OCI-LY3 (cell line): ENCODE results near the gene ST8SIA1.
A peak's percentile ranks its signal among the peaks of the same experiment; 100 is the strongest.
"Not testable (repeated sequence)": the region's sequence is repeated elsewhere in the genome, so short reads cannot be mapped to it uniquely, and the experiment has no call there.

ENCODE experiments used
- H2AFZ ChIP-seq: fragments of 200-600, 300-600 bp; shearing (Covaris generic); 2 replicates; pipeline ENCODE4 v1.6.0; 2014; ENCODE audit warnings: antibody characterized with exemption, low read depth, low read length
- H3K27ac ChIP-seq: fragments of 200-600, 300-600 bp; sonication (generic); 2 replicates; pipeline ENCODE4 v1.5.1; 2014; ENCODE audit warnings: mild to moderate bottlenecking, low read length, moderate library complexity, mixed read lengths
- H3K27me3 ChIP-seq: fragments of 200-600, 300-600 bp; sonication (generic); 2 replicates; pipeline ENCODE4 v1.6.1; 2014; ENCODE audit warnings: low read depth, low read length, mixed read lengths
- H3K36me3 ChIP-seq: fragments of 200-600, 300-600 bp; sonication (generic); replicated peaks from 2 replicates; pipeline ENCODE3; 2014; ENCODE audit warnings: low read depth, low read length, mixed read lengths
- H3K4me1 ChIP-seq: fragments of 300-600, 200-600 bp; sonication (generic); 2 replicates; pipeline ENCODE4 v1.6.1; 2014; ENCODE audit warnings: low read length, mixed read lengths
- H3K4me2 ChIP-seq: fragments of 200-600, 300-600 bp; sonication (generic); 2 replicates; pipeline ENCODE4 v1.6.1; 2014; ENCODE audit warnings: low read length, mixed read lengths
- H3K4me3 ChIP-seq: fragments of 300-600, 200-600 bp; sonication (generic); 2 replicates; pipeline ENCODE4 v1.5.1; 2014; ENCODE audit warnings: antibody characterized with exemption, mild to moderate bottlenecking, low read length, moderate library complexity
- H3K79me2 ChIP-seq: fragments of 300-600, 200-600 bp; shearing (Covaris generic); 2 replicates; pipeline ENCODE4 v1.6.1; 2014; ENCODE audit warnings: mild to moderate bottlenecking, low read length, mixed read lengths
- H3K9ac ChIP-seq: fragments of 300-600, 200-600 bp; shearing (Covaris generic); 2 replicates; pipeline ENCODE4 v1.6.0; 2014; ENCODE audit warnings: mild to moderate bottlenecking, low read length, moderate library complexity
- H3K9me3 ChIP-seq: fragments of 200-600, 300-600 bp; shearing (Covaris generic); 2 replicates; pipeline ENCODE4 v1.6.1; 2014; ENCODE audit warnings: low read length, mixed read lengths; ENCODE audit not compliant: insufficient read depth
- H4K20me1 ChIP-seq: fragments of 200-600, 300-600 bp; sonication (generic); 2 replicates; pipeline ENCODE4 v1.6.1; 2016; ENCODE audit warnings: low read length, mixed read lengths; ENCODE audit not compliant: insufficient read depth
- EZH2phosphoT487 ChIP-seq: fragments of 200-600 bp; shearing (Covaris generic); IDR thresholded peaks from 2 replicates; pipeline ENCODE4 v1.6.1; 2018; ENCODE audit warnings: antibody characterized with exemption, mixed run types, low read depth
- TF ChIP-seq, protein P1 (sequence below): fragments of 200-600, 300-600 bp; sonication (generic); IDR thresholded peaks from 2 replicates; pipeline ENCODE4 v1.5.1; 2014; ENCODE audit warnings: antibody characterized with exemption, low read length, low read depth

Gene ST8SIA1

DNA sequence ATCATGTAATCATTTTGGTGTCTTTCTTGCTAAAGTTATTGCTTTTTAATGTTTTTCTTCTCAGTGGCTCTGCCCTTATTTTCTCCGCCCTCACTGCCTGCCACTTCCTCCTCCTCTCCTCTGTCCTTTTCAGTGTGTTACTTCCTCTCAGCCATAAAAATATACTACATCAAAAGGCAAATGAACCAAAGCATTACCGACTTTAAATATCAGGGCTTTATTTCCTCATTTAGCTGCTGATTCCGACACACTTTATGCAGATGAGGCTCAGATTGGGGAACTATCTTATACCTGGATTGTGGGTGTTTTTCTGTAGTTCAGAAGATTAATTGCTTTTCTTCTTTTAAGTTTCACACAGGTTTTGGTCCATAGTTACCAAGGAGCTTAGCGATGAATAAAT, 170.4 kb downstream of the ST8SIA1 start:
- H3K79me2 ChIP-seq, result no peaks in the 10 kb centered on the region
- peak overlapping the region; percentile 33; the same call in 1 of the 2 replicates for H3K9ac ChIP-seq
- no peak for TF ChIP-seq EZH2phosphoT487
- TF ChIP-seq, protein P1, sequence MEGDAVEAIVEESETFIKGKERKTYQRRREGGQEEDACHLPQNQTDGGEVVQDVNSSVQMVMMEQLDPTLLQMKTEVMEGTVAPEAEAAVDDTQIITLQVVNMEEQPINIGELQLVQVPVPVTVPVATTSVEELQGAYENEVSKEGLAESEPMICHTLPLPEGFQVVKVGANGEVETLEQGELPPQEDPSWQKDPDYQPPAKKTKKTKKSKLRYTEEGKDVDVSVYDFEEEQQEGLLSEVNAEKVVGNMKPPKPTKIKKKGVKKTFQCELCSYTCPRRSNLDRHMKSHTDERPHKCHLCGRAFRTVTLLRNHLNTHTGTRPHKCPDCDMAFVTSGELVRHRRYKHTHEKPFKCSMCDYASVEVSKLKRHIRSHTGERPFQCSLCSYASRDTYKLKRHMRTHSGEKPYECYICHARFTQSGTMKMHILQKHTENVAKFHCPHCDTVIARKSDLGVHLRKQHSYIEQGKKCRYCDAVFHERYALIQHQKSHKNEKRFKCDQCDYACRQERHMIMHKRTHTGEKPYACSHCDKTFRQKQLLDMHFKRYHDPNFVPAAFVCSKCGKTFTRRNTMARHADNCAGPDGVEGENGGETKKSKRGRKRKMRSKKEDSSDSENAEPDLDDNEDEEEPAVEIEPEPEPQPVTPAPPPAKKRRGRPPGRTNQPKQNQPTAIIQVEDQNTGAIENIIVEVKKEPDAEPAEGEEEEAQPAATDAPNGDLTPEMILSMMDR, result no peak
- H3K4me1 ChIP-seq, result peaks cover 28% of the 10 kb centered on the region
- H2AFZ ChIP-seq, result peak overlapping the region; percentile 69; the same call in 1 of the 2 replicates
- peaks cover 10% of the 10 kb centered on the region for H3K9me3 ChIP-seq
- peak overlapping the region; percentile 87 for H3K27ac ChIP-seq
- no peaks in the 10 kb centered on the region for H3K27me3 ChIP-seq
- H3K36me3 ChIP-seq, result peaks cover 13% of the 10 kb centered on the region
- H4K20me1 ChIP-seq, result no peaks in the 10 kb centered on the region
- H3K4me2 ChIP-seq, result peak overlapping the region; percentile 49
- H3K4me3 ChIP-seq, result peak overlapping the region; percentile 33

DNA sequence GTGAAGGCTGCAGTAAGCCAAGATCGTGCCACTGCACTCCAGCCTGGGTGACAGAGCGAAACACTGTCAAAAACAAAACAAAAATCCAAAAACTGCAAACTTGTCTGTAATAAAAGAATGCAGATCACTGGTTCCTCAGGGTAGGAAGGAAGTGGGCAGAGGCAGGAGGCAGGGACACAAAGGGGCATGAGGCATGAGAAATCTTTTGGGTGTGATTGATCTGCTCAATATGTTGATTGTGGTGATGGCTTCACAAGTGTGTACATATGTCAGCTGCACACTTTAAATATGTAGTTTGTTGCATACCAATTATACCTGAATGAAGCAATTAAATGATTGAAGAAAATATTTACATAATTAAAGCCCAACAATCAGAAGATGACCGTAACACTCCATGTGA, 170.9 kb downstream of the ST8SIA1 start:
- H2AFZ ChIP-seq, result peak overlapping the region; percentile 51
- TF ChIP-seq EZH2phosphoT487, result no peak
- TF ChIP-seq, protein P1, result no peak
- no peaks in the 10 kb centered on the region for H3K79me2 ChIP-seq
- H3K9me3 ChIP-seq, result peaks cover 10% of the 10 kb centered on the region
- peak overlapping the region; percentile 49 for H3K4me2 ChIP-seq
- peak overlapping the region; percentile 2 for H3K4me3 ChIP-seq
- no peaks in the 10 kb centered on the region for H3K27me3 ChIP-seq
- H3K36me3 ChIP-seq, result peaks cover 11% of the 10 kb centered on the region
- peak overlapping the region; percentile 87 for H3K27ac ChIP-seq
- peaks cover 23% of the 10 kb centered on the region for H3K4me1 ChIP-seq
- H3K9ac ChIP-seq, result peak overlapping the region; percentile 33; the same call in 1 of the 2 replicates
- no peaks in the 10 kb centered on the region for H4K20me1 ChIP-seq

DNA sequence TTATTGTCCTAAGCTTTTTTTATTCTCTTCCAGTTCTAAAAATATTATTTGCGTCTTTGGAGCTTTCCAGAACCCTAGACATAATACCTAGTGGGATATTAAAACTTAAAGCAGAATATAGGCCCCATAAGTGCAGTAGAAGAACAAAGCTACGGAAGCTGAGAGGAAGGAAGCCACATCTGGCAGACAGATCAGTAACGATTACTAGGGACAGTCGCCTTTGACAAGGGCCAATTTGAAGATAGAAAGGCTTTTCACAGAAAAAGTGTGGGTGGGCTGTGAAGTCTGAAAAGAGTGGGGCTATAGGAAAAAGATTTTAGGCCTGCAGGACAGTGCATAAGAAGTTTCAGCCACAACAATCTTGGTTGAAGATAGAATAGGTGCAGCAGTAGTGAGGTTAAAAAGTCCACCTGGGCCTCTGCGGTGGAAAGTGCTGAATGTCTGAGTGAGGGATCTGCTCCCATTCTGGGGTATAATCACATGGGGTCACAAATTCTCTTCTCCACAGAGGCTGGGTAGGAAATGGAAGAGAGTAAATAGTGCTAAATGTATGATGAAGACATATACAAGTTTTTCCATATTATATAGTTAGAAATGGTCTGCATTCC, 174.0 kb downstream of the ST8SIA1 start:
- no peak overlapping the region for H2AFZ ChIP-seq
- no peaks in the 10 kb centered on the region for H3K9me3 ChIP-seq
- no peak overlapping the region for H3K4me2 ChIP-seq
- peaks cover 3% of the 10 kb centered on the region for H3K36me3 ChIP-seq
- H3K4me1 ChIP-seq, result peaks cover 17% of the 10 kb centered on the region
- no peak overlapping the region for H3K9ac ChIP-seq
- TF ChIP-seq, protein P1, result no peak
- no peak for TF ChIP-seq EZH2phosphoT487
- no peak overlapping the region for H3K27ac ChIP-seq
- no peaks in the 10 kb centered on the region for H3K79me2 ChIP-seq
- no peaks in the 10 kb centered on the region for H4K20me1 ChIP-seq
- no peak overlapping the region for H3K4me3 ChIP-seq
- H3K27me3 ChIP-seq, result no peaks in the 10 kb centered on the region

DNA sequence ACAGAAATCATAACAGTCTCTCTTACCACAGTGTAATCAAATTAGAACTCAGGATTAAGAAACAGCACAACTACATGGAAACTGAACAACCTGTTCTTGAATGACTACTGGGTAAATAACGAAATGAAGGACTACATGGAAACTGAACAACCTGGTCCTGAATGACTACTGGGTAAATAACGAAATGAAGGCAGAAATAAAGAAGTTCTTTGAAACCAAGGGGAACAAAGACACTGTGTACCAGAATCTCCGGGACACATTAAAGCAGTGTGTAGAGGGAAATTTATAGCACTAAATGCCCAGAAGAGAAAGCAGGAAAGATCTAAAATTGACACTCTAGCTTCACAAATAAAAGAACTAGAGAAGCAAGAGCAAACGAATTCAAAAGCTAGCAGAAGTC, 185.2 kb downstream of the ST8SIA1 start:
- not testable (repeated sequence) for H3K9ac ChIP-seq, H2AFZ ChIP-seq, H3K4me3 ChIP-seq, H3K36me3 ChIP-seq, H3K79me2 ChIP-seq, H3K4me2 ChIP-seq, H3K9me3 ChIP-seq, H3K27ac ChIP-seq, H3K27me3 ChIP-seq, H4K20me1 ChIP-seq
- peaks cover 27% of the 10 kb centered on the region for H3K4me1 ChIP-seq

DNA sequence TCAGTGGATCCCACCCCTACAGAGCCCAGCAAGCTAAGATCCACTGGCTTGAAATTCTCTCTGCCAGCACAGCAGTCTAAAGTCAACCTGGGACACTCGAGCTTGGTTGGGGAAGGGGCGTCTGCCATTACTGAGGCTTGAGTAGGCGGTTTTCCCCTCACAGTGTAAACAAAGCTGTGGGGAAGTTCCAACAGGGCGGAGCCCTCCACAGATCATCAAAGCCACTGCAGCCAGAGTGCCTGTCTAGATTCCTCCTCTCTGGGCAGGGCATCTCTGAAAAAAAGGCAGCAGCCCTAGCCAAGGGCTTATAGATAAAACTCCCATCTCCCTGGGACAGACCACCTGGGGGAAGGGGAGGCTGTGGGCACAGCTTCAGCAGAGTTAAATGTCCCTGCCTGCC, 187.8 kb downstream of the ST8SIA1 start:
- not testable (repeated sequence) for H3K79me2 ChIP-seq, H3K27me3 ChIP-seq, H4K20me1 ChIP-seq, H3K9me3 ChIP-seq, H3K36me3 ChIP-seq
- Histone ChIP-seq H3K9ac (peak overlapping the region; percentile 40; the same call in 1 of the 2 replicates), H3K27ac (peak overlapping the region; percentile 58), H3K4me2 (peak overlapping the region; percentile 60), H3K4me1 (peaks cover 20% of the 10 kb centered on the region), H3K4me3 (peak overlapping the region; percentile 29; the same call in 1 of the 2 replicates), H2AFZ (peak overlapping the region; percentile 71)
